ENCODE measurements around the gene FMN2. TPM values are rescaled to one million over a fixed set of nuclear protein-coding genes. Genes with fewer than 3 reads are reported as not detected.

FMN2 gene
- total RNA-seq, 1 experiment from 2014 or later, result 0.59 TPM

GRCh38 chr1:240109130-240109529, 17.4 kb downstream of the FMN2 start:
- Histone ChIP-seq H2BK12ac (ENCODE audit: insufficient read length, low read depth, low read length) (no peak overlapping the region), H4K91ac (ENCODE audit: insufficient read length, low read depth, low read length) (no peak overlapping the region), H3K79me1 (ENCODE audit: insufficient read depth, low read depth, low read length, poor library complexity, severe bottlenecking) (no peaks in the 10 kb centered on the region), H4K20me1 (ENCODE audit: control insufficient read depth, insufficient read depth, insufficient read length) (no peaks in the 10 kb centered on the region), H2BK20ac (ENCODE audit: low read depth, low read length, poor library complexity, severe bottlenecking) (no peak overlapping the region), H2AK5ac (ENCODE audit: insufficient read length, low read length) (no peak overlapping the region), H3K14ac (ENCODE audit: insufficient read depth, low read length) (no peak overlapping the region), H3K9me3 (ENCODE audit: control insufficient read depth, low read depth, low read length) (no peaks in the 10 kb centered on the region), H2BK15ac (ENCODE audit: low read depth, low read length) (no peak overlapping the region), H2BK5ac (ENCODE audit: insufficient read length, low read length) (no peak overlapping the region), H4K8ac (replicated peaks; ENCODE audit: insufficient read length, low read depth, low read length) (no peak overlapping the region), H3K4me2 (ENCODE audit: insufficient read depth, insufficient read length, low read length) (no peak overlapping the region), H3K56ac (ENCODE audit: insufficient read length, low read depth, low read length) (no peak overlapping the region), H3K4me1 (ENCODE audit: insufficient read depth, low read length) (no peaks in the 10 kb centered on the region), H3K23ac (ENCODE audit: insufficient read length, low read depth, low read length) (no peak overlapping the region), H3K79me2 (ENCODE audit: insufficient read depth, low read length) (no peaks in the 10 kb centered on the region), H3T11ph (ENCODE audit: low read length) (no peak overlapping the region), H2AFZ (ENCODE audit: low read length) (no peak overlapping the region), H3K23me2 (ENCODE audit: insufficient read length, low read depth, low read length, poor library complexity, severe bottlenecking) (no peaks in the 10 kb centered on the region), H3K18ac (ENCODE audit: insufficient read length, low read depth, low read length) (no peak overlapping the region), H3K27ac (ENCODE audit: insufficient read length, low read depth, low read length) (no peak overlapping the region), H2BK120ac (ENCODE audit: low read depth, low read length, poor library complexity, severe bottlenecking) (no peak overlapping the region), H3K27me3 (ENCODE audit: insufficient read depth, low read length) (no peaks in the 10 kb centered on the region), H3K9ac (ENCODE audit: extremely low read depth, insufficient read length, low read length) (no peak overlapping the region), H3K4ac (ENCODE audit: low read depth, low read length) (no peak overlapping the region), H4K5ac (ENCODE audit: insufficient read length, low read depth, low read length) (no peak overlapping the region)
- DNase-seq, result no peak
- Mint-ChIP-seq H3K9me3 (no peaks in the 10 kb centered on the region; a peak in 1 of 5 replicates), H3K36me3 (ENCODE audit: insufficient read depth in 1 of 3, low read depth in 3 of 3) (no peaks in the 10 kb centered on the region), H3K27me3 (ENCODE audit: low read depth) (no peaks in the 10 kb centered on the region), H3K4me1 (peaks cover 3 to 5% of the 10 kb centered on the region in 2 experiments), H3K27ac (no peak overlapping the region), H3K4me3 (no peak overlapping the region)
- WGBS (ENCODE audit: extremely low coverage, insufficient read length, low lambda C conversion rate), result no CpG with 5 or more reads among the region's 2 CpGs
- TF ChIP-seq CTCF (conservative IDR thresholded peaks at IDR 0.05), result no peak
